ENCODE data around the gene RNU7-1. TPM values are rescaled to one million over a fixed set of nuclear protein-coding genes. Genes with fewer than 3 reads are reported as not detected.
A peak's percentile ranks its signal among the peaks of the same experiment; 100 is the strongest.

The RNU7-1 gene
- total and polyA plus RNA-seq, 5 experiments from 2014 or later, result not detected

DNA sequence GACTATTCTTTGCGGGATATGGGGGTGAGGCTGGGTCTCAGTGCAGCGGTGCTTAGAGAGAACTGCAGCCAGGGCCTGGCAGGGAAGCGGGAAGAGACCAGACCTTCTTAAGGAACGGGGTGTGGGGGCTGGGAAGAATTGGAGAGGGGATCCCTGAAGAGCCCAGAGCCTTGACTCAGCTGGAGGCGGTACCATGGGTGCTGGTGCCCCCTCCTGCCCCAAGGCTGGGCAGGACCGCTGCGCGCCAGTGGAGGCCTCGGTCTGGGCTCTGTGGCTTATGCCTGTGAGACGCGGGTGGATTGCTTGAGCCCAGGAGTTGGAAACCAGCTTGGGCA, 1.3 kb upstream of the RNU7-1 start:
- DNase-seq, result peak in 1 of 10 donors; percentile 59
- Mint-ChIP-seq H3K36me3 (peaks cover 0 to 3% (median 0%) of the 10 kb centered on the region in 3 donors), H3K4me1 (peaks cover 22 to 62% (median 52%) of the 10 kb centered on the region in 4 donors), H3K27me3 (no peaks in the 10 kb centered on the region), H3K27ac (peak overlapping the region; percentile 97 to 100 (median 99)), H3K4me3 (peak overlapping the region in 7 of 10 donors; percentile 23 to 59 (median 42)), H3K9me3 (no peaks in the 10 kb centered on the region)
- POLR2A ChIA-PET, result interaction anchor here (0.6 to 18.4 kb wide), 12 partner anchors 8 to 203 kb away, joined by 3 to 1315 read pairs (median 30); partner anchors contain the start of genes ATN1, CDCA3, EMG1 and LRRC23
- no peak for ATAC-seq

GRCh38 chr12:6943389-6943721, 261 bp upstream of the RNU7-1 start:
- Mint-ChIP-seq H3K4me3 (peak overlapping the region; percentile 93 to 99 (median 98)), H3K36me3 (peaks cover 0 to 3% (median 0%) of the 10 kb centered on the region in 3 donors), H3K27ac (peak overlapping the region; percentile 97 to 100 (median 99)), H3K27me3 (no peaks in the 10 kb centered on the region), H3K9me3 (no peaks in the 10 kb centered on the region), H3K4me1 (peaks cover 26 to 66% (median 58%) of the 10 kb centered on the region in 4 donors)
- DNase-seq, result peak in 9 of 10 donors; percentile 63 to 94 (median 83)
- ATAC-seq, result peak; percentile 64 to 73
- POLR2A ChIA-PET, result interaction anchor here (0.6 to 18.4 kb wide), 37 partner anchors 7 to 993 kb away, joined by 3 to 1315 read pairs (median 7); partner anchors contain the start of genes ATN1, C1RL, CDCA3 and COPS7A

- Mint-ChIP-seq H3K27me3 (no peaks in the 10 kb centered on the region), H3K27ac (peak overlapping the region; percentile 97 to 100 (median 99)), H3K9me3 (no peaks in the 10 kb centered on the region), H3K4me1 (peaks cover 32 to 78% (median 66%) of the 10 kb centered on the region in 4 donors), H3K4me3 (peak overlapping the region; percentile 93 to 99 (median 98)), H3K36me3 (no peaks in the 10 kb centered on the region)
- DNase-seq (peak; percentile 65 to 94 (median 84)), ATAC-seq (peak; percentile 49 to 55)
- POLR2A ChIA-PET, result interaction anchor here (0.6 to 18.4 kb wide), 32 partner anchors 7 to 992 kb away, joined by 3 to 1315 read pairs (median 8); partner anchors contain the start of genes ATN1, C1RL, CDCA3 and COPS7A
These were observed 968 bp downstream of the RNU7-1 start for GRCh38 chr12:6944381-6945186.

DNA sequence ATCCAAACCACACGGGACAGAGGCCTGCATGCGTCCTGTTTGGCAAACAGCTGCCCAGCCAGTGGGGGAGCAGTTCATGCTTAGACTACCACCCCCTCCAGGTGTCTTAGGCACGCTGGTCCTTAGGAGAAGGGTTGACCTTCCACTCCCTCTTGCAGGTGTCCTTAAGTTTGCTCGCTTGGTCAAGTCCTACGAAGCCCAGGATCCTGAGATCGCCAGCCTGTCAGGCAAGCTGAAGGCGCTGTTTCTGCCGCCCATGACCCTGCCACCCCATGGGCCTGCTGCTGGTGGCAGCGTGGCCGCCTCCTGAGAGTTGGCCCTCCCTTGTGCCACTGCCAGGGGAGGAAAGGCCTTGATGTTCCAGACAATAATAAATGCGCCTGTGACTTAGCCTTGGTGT, 2.0 kb downstream of the RNU7-1 start:
- Mint-ChIP-seq H3K4me1 (peaks cover 36 to 84% (median 76%) of the 10 kb centered on the region in 4 donors), H3K27me3 (no peaks in the 10 kb centered on the region), H3K27ac (peak overlapping the region in 9 of 10 donors; percentile 98 to 100 (median 99)), H3K4me3 (peak overlapping the region; percentile 93 to 99 (median 98)), H3K9me3 (no peaks in the 10 kb centered on the region), H3K36me3 (no peaks in the 10 kb centered on the region)
- POLR2A ChIA-PET, result interaction anchor here (0.6 to 18.4 kb wide), 15 partner anchors 8 to 350 kb away, joined by 3 to 1315 read pairs (median 17); partner anchors contain the start of genes ATN1, C1RL, EMG1 and LPCAT3
- ATAC-seq (no peak), DNase-seq (peak in 1 of 10 donors; percentile 60)

DNA sequence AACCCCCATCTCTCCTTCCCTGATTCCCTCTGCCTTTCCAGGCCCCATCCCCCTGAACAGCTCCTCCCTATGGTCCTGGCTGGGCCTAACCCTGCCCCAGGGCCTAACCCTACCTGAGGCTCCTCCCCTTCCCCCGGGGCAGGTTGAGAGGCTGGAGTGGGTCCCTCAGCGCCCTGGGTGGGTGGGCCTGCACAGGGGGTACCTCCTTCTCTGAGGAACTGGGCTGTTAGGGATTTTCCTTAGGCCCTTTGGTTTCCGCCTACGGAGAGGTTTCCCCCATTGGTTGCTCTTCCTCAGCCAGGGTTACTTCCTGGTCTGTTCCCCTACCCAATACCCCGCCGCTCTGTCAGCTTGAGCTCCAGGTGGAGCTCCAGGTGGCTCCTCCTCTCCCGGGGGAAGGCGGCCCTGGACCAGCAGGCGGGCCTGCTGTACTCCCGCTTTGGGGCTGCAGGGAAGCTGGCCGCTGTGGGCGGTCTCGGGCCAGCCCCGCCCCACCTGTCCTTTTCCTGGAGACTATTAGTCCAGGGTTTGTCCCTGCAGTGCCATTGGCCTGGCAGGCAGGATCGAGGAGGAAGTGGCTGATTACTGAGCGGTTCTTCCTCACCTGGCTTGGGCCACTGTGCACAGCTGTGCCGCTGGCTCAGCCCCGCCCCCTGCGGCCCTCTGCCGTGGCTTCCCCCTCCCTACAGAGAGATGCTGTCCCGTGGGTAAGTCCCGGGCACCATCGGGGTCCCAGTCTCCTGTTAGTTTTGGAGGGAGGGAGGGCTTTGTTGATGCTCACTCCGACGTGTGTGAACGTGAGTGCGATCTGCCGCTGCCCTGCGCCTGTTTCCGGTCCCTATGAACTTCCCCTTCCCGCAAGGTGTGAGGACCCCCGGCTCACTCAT, 2.7 kb downstream of the RNU7-1 start:
- peak overlapping the region; percentile 93 to 99 (median 98) for H3K4me3 Mint-ChIP-seq
- no peaks in the 10 kb centered on the region for H3K9me3 Mint-ChIP-seq
- POLR2A ChIA-PET, result interaction anchor here (0.8 to 18.4 kb wide), 15 partner anchors 9 to 167 kb away, joined by 3 to 1315 read pairs (median 6); partner anchors contain the start of genes ATN1, C1RL, EMG1 and LPCAT3
- H3K36me3 Mint-ChIP-seq, result no peaks in the 10 kb centered on the region
- H3K4me1 Mint-ChIP-seq, result peaks cover 38 to 87% (median 80%) of the 10 kb centered on the region in 4 donors
- H3K27me3 Mint-ChIP-seq, result no peaks in the 10 kb centered on the region
- ATAC-seq (peak in 1 of 2 donors; percentile 6), DNase-seq (peak in 8 of 10 donors; percentile 44 to 76 (median 55))
- H3K27ac Mint-ChIP-seq, result peak overlapping the region; percentile 98 to 100 (median 98)

DNA sequence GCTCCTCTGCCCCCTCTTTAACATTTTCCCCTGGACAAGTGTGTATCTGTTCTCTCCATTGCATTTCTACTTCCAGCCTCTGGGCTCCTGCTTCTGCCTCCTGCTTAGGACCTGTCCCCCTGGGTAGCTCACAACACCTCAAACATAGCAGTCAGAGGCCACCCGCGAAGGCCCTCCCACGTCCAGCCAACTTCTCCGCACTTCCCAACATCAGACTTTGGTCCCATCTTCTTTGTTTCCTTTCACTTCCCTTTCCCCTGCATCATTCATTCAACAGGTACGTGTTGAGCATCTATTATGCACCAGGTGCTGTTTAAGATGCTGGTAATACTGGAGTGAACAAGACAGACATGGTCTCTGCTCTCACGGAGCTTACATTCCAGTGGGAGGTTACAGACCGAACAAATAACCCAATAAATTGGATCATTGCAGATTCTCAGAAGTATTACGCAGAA, 3.3 kb downstream of the RNU7-1 start:
- Mint-ChIP-seq H3K36me3 (peaks cover 0 to 2% (median 2%) of the 10 kb centered on the region in 3 donors), H3K27me3 (no peaks in the 10 kb centered on the region), H3K9me3 (no peaks in the 10 kb centered on the region), H3K4me3 (peak overlapping the region; percentile 93 to 99 (median 98)), H3K27ac (peak overlapping the region; percentile 98 to 100 (median 98)), H3K4me1 (peaks cover 41 to 90% (median 80%) of the 10 kb centered on the region in 4 donors)
- POLR2A ChIA-PET, result interaction anchor here (0.5 to 18.4 kb wide), 12 partner anchors 10 to 412 kb away, joined by 3 to 1315 read pairs (median 4); partner anchors contain the start of genes EMG1, ENO2, LPCAT3 and PHB2
- ATAC-seq (no peak), DNase-seq (no peak)

GRCh38 chr12:6947615-6948014, 4.0 kb downstream of the RNU7-1 start:
- peaks cover 41 to 91% (median 77%) of the 10 kb centered on the region in 4 donors for H3K4me1 Mint-ChIP-seq
- H3K27me3 Mint-ChIP-seq, result no peaks in the 10 kb centered on the region
- H3K36me3 Mint-ChIP-seq, result peaks cover 4 to 9% (median 7%) of the 10 kb centered on the region in 3 donors
- DNase-seq, result peak in 1 of 10 donors; percentile 8
- peak overlapping the region; percentile 16 to 99 (median 78) for H3K4me3 Mint-ChIP-seq
- POLR2A ChIA-PET, result interaction anchor here (0.5 to 18.4 kb wide), 12 partner anchors 10 to 413 kb away, joined by 3 to 1315 read pairs (median 4); partner anchors contain the start of genes EMG1, ENO2, LPCAT3 and PHB2
- ATAC-seq, result no peak
- H3K27ac Mint-ChIP-seq, result peak overlapping the region; percentile 98 to 100 (median 98)
- no peaks in the 10 kb centered on the region for H3K9me3 Mint-ChIP-seq

DNA sequence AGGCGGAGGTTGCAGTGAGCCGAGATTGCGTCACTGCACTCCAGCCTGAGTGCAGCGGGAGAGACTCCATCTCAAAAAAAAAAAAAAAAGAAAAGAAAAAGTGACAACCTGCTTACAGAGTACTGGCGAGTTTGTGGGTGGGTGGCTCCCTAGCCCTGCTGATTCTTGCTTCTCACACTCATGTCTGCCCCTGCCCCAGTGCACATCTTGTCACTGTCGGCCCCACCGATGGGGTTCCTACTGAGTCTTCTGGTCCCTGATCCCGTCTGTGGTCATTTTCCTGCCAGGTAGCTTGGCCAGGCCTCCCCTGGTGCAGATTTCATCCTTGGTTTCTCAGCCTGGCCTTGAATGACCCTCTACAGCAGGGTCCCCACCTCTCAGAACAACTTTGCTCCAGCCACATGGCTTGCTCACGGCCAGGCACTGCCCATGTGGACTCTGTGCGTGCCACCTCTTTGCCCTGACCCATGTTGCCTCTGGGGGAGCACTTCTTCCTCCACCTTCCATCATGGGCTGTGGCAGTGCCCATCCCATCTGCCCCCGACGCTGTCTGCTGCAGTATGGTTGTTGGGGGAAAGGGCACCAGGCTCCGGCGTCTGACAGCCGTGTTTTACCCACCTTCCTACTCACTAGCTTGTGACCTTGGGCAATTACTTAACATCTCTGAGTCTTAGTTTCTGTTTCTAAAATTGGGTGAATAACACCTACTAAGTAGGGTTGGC, 5.4 kb downstream of the RNU7-1 start:
- H3K9me3 Mint-ChIP-seq, result no peaks in the 10 kb centered on the region
- H3K4me1 Mint-ChIP-seq, result peaks cover 38 to 93% (median 76%) of the 10 kb centered on the region in 4 donors
- peak overlapping the region; percentile 95 to 100 (median 98) for H3K27ac Mint-ChIP-seq
- ATAC-seq, result no peak
- DNase-seq, result peak in 1 of 10 donors; percentile 68
- POLR2A ChIA-PET, result interaction anchor here (0.8 to 18.4 kb wide), 7 partner anchors 11 to 313 kb away, joined by 3 to 1315 read pairs (median 5); partner anchors contain the start of genes LPAR5, SPSB2 and TPI1
- peak overlapping the region; percentile 38 to 99 (median 74) for H3K4me3 Mint-ChIP-seq
- H3K36me3 Mint-ChIP-seq, result peaks cover 9 to 20% (median 14%) of the 10 kb centered on the region in 3 donors
- H3K27me3 Mint-ChIP-seq, result no peaks in the 10 kb centered on the region

GRCh38 chr12:6950401-6950801, 6.8 kb downstream of the RNU7-1 start:
- ATAC-seq, result peak in 1 of 2 donors; percentile 15
- POLR2A ChIA-PET, result interaction anchor here (0.6 to 18.4 kb wide), 10 partner anchors 7 to 83 kb away, joined by 3 to 1315 read pairs (median 7); partner anchors contain the start of genes C12orf57, RNU7-1, SPSB2 and TPI1
- Mint-ChIP-seq H3K27ac (peak overlapping the region; percentile 93 to 99 (median 98)), H3K4me3 (peak overlapping the region; percentile 98 to 100 (median 98)), H3K4me1 (peaks cover 43 to 93% (median 79%) of the 10 kb centered on the region in 4 donors), H3K9me3 (no peaks in the 10 kb centered on the region), H3K27me3 (no peaks in the 10 kb centered on the region), H3K36me3 (peaks cover 9 to 31% (median 14%) of the 10 kb centered on the region in 3 donors)
- peak in 2 of 10 donors; percentile 44 to 69 for DNase-seq

- Mint-ChIP-seq H3K27ac (peak within 1 kb of the TSS; percentile 93 to 99 (median 98)), H3K4me1 (peaks cover 47 to 94% (median 79%) of the 10 kb centered on the region in 4 donors), H3K4me3 (peak within 1 kb of the TSS; percentile 98 to 100 (median 98)), H3K27me3 (no peaks in the 10 kb centered on the region), H3K9me3 (no peaks in the 10 kb centered on the region), H3K36me3 (peaks cover 9 to 37% (median 14%) of the 10 kb centered on the region in 3 donors)
- peak; percentile 24 to 46 for ATAC-seq
- POLR2A ChIA-PET, result interaction anchor here (0.6 to 18.4 kb wide), 12 partner anchors 8 to 485 kb away, joined by 3 to 1315 read pairs (median 7); partner anchors contain the start of genes ATN1, C12orf57, RNU7-1 and SPSB2
- DNase-seq, result peak in 8 of 10 donors; percentile 49 to 83 (median 64)
These were observed 7.4 kb downstream of the RNU7-1 start, which contains the start of gene PTPN6 for GRCh38 chr12:6950811-6951540. Gene PTPN6 (plus strand): TSS chr12:6951356. CDS start chr12:6951513, 157 bp downstream.

Measured in naive thymus-derived CD8-positive, alpha-beta T cell (primary cell).